ENCODE data around the gene ANKFN1.

ANKFN1 gene

DNA sequence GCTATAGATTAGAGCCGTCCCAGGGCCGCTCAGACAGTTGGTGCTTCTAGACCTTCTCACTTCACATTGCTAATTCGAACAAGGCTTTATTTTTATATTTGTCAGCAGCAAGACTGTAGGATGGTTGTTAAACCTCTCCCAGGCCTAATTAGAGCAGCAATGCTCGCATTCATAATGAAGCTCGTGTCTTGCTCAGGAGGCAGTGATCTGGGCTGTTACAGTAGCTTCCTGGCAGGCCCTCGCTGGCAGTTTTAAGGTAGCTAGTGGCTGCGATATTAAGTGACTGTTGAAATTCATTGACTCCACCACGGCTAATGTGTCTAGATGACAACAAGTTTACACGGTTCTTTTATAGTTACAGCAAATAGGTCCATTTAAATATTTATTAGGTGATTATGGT lies 23.2 kb upstream of the ANKFN1 start:
- no peak overlapping the region for H3K4me3 ChIP-seq (ENCODE audit: low read depth, low read length)
- TF ChIP-seq, protein P1, sequence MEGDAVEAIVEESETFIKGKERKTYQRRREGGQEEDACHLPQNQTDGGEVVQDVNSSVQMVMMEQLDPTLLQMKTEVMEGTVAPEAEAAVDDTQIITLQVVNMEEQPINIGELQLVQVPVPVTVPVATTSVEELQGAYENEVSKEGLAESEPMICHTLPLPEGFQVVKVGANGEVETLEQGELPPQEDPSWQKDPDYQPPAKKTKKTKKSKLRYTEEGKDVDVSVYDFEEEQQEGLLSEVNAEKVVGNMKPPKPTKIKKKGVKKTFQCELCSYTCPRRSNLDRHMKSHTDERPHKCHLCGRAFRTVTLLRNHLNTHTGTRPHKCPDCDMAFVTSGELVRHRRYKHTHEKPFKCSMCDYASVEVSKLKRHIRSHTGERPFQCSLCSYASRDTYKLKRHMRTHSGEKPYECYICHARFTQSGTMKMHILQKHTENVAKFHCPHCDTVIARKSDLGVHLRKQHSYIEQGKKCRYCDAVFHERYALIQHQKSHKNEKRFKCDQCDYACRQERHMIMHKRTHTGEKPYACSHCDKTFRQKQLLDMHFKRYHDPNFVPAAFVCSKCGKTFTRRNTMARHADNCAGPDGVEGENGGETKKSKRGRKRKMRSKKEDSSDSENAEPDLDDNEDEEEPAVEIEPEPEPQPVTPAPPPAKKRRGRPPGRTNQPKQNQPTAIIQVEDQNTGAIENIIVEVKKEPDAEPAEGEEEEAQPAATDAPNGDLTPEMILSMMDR (IDR thresholded peaks at IDR 0.05; ENCODE audit: low read depth, low read length) = no peak

DNA sequence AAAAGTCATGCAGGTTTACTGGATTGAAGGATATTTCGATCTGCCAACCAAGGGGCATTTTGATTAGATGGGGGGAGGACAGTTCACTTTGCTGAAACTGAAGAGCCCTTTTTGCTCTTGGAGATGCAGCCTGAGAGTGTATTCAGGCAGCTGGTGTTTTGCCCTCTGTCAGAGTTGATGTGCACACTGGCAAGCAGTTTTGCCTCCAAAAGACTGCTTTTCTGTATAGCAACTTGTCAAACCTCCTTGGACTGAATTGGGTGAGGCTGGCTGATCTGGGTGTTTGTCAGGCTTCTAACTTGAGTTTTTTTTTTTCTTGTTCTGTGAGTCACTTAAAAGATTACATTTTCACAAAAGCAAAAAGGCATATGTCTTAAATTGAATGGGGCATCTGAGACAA lies 22.6 kb upstream of the ANKFN1 start:
- H3K4me3 ChIP-seq (ENCODE audit: low read depth, low read length) = no peak overlapping the region
- TF ChIP-seq, protein P1 (IDR thresholded peaks at IDR 0.05; ENCODE audit: low read depth, low read length) = no peak

DNA sequence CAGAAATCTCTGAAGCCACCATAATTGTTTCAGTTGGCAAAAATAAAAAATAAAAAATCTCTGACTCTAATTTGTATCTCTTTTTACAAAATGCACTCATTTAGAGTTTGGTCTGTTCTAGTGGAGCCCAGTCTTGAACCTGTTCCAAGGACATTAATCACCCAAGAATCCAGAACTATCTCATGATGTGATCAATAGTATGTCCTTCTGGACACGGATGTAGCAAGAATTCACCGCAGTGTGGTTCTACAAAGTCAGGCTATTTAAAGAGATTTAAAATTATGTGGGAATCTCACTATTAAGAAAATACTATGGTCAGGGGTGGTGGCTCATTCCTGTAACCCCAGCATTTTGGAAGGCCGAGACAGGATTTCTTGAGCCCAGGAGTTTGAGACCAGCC lies 21.8 kb upstream of the ANKFN1 start:
- TF ChIP-seq, protein P1 (IDR thresholded peaks at IDR 0.05; ENCODE audit: low read depth, low read length) = no peak
- H3K4me3 ChIP-seq (ENCODE audit: low read depth, low read length) = no peak overlapping the region

DNA sequence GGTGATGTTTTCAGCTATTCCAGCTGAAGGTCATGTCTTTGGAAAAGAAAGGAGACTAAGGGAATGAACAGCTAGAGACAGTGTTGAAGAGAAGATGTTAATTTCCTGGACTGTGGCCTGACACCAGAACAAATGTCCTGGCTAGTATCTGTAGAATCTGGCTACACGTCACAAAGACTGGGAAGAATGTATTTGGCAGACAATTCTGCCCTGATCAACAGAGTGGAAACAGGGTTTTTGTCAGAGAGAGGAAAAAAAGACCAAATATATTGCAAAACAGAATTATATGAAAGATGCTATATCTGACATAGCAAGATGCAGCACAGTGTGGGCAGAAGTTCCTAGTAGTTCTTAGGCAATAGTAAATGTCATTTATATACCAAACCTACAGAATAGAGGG lies 17.0 kb upstream of the ANKFN1 start:
- TF ChIP-seq, protein P1 (IDR thresholded peaks at IDR 0.05; ENCODE audit: low read depth, low read length) = no peak
- no peak overlapping the region for H3K4me3 ChIP-seq (ENCODE audit: low read depth, low read length)

DNA sequence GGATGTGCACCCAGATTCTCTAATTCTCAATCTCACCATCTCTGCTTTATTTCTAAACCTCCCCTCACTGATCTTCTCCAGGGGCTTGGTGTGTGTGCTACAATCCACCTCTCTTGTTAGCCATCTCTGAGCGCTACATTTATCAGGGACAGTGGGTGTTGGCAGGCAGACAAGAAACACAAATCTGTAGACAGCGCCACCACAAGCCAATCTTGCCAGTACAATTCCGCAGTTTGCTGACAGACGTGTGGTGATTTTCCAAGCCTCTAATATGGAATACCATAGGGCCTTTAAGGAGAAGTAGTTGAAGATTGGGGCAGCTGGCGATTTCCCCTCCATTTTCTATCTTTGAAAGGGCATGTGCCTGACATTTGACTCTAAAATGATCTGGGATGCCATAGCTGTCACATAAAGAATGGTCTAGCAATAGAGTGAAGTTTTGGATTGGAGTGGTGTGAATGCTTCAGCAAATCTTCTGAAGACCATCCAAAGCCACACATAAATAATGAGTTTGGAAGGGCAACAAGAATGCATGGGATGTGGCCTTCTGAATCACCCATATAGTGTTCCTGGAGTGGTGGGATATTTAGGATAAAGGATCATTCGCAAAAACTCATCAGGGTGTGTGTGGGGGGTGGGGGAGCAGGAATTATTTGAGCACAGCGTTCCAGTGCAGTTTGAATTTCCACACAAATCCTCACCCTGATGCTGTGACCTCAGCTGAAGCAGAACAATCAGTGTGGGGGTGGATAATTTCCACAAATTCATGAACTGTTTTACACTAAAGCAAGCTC lies 12.0 kb upstream of the ANKFN1 start:
- TF ChIP-seq, protein P1 (IDR thresholded peaks at IDR 0.05; ENCODE audit: low read depth, low read length) = no peak
- H3K4me3 ChIP-seq (ENCODE audit: low read depth, low read length) = no peak overlapping the region

DNA sequence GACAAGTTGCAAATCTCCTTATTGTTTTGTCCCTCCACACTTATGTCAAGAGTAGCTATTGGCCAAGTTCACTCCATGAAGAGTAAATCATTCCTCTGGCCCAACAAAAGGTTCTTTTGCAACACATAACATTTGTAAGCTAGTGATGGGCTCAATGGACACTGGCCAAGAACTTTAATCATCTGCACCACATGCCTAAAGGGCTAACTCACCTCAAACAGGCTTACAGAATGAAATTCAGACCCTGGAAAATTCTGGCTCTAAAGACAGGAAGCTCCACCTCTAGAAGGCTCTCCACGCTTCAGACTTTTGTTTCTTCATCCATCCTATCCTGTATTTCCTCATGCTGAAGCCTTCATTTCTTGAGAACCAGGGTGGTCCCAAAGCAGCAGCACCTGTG lies 10.9 kb upstream of the ANKFN1 start:
- H3K4me3 ChIP-seq (ENCODE audit: low read depth, low read length) = no peak overlapping the region
- TF ChIP-seq, protein P1 (IDR thresholded peaks at IDR 0.05; ENCODE audit: low read depth, low read length) = no peak

DNA sequence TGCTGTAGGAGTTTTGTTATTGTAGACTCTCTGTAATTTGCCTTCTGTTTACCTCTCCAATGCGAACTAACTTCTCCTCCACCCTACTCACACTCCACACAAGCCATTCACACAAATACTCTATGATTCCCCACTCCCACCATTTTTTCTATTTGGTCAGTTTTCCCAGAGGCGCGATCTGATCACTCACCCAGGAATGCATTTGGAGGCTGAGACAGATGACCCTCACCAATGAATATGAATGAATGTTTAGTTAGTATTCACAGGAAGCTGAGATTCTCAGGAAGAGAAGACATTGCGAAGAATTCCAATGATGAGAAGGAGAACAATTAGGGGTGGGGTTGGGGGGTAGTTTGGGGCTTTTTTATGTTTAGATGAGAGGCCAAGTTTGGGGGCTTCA lies 10.5 kb upstream of the ANKFN1 start:
- no peak overlapping the region for H3K4me3 ChIP-seq (ENCODE audit: low read depth, low read length)
- TF ChIP-seq, protein P1 (IDR thresholded peaks at IDR 0.05; ENCODE audit: low read depth, low read length) = no peak

Data from WI38 (cell line).